Mesenchymal stem cell (in vitro differentiated cells and primary cell): ENCODE results near the gene CXCR3.

Experiments
- DNase-seq: peaks from one replicate; pipeline ENCODE4 v3.0.0-alpha.2; 2013
- H2AFZ ChIP-seq: one replicate; pipeline ENCODE4 v1.6.1; 2013; ENCODE audit warnings: low read depth, mild to moderate bottlenecking, control low read depth, inconsistent platforms, low read length, moderate library complexity
- H2AK5ac ChIP-seq: 2 replicates; pipeline ENCODE4 v1.6.1; 2013; ENCODE audit warnings: low read length, moderate library complexity, mild to moderate bottlenecking, inconsistent platforms; ENCODE audit not compliant: severe bottlenecking
- H2BK120ac ChIP-seq: one replicate; pipeline ENCODE4 v1.6.1; 2013; ENCODE audit warnings: low read depth, mild to moderate bottlenecking, inconsistent platforms, low read length, moderate library complexity
- H2BK12ac ChIP-seq, 2 experiments: one replicate each; pipeline ENCODE4 v1.6.1; 2013; ENCODE audit warnings: inconsistent platforms in 2 of 2, low read length in 2 of 2, mild to moderate bottlenecking in 2 of 2, moderate library complexity in 2 of 2, control low read depth in 1 of 2
- H2BK15ac ChIP-seq: one replicate; pipeline ENCODE4 v1.6.1; 2013; ENCODE audit warnings: mild to moderate bottlenecking, low read depth, inconsistent platforms; ENCODE audit not compliant: poor library complexity, severe bottlenecking
- H2BK5ac ChIP-seq: 2 replicates; pipeline ENCODE4 v1.6.1; 2013; ENCODE audit warnings: low read depth, mild to moderate bottlenecking, low read length, control low read depth, inconsistent platforms; ENCODE audit not compliant: poor library complexity, severe bottlenecking
- H3K14ac ChIP-seq, 2 experiments: one replicate each; pipeline ENCODE4 v1.6.1; 2013; ENCODE audit warnings: inconsistent platforms in 2 of 2, low read length in 2 of 2, control low read depth in 1 of 2, mild to moderate bottlenecking in 1 of 2, moderate library complexity in 1 of 2
- H3K18ac ChIP-seq, 2 experiments: one replicate each; pipeline ENCODE4 v1.6.1; 2013; ENCODE audit warnings: inconsistent platforms in 2 of 2, low read length in 2 of 2, control low read depth in 1 of 2, low read depth in 1 of 2, mild to moderate bottlenecking in 1 of 2
- H3K23ac ChIP-seq, 2 experiments: one replicate each; pipeline ENCODE4 v1.6.1; 2013; ENCODE audit warnings: inconsistent platforms in 2 of 2, low read length in 2 of 2, mild to moderate bottlenecking in 2 of 2, moderate library complexity in 2 of 2, control low read depth in 1 of 2
- H3K27ac ChIP-seq: 2 replicates; pipeline ENCODE4 v1.5.1; 2013; ENCODE audit warnings: mild to moderate bottlenecking, moderate library complexity, low read length, control low read depth, inconsistent platforms; ENCODE audit not compliant: poor library complexity, severe bottlenecking
- H3K27me3 ChIP-seq, 2 experiments: 2 replicates each; pipeline versions ENCODE4 v1.6.1 to v1.7.0; 2013; ENCODE audit warnings: low read length in 2 of 2, mild to moderate bottlenecking in 2 of 2, moderate library complexity in 2 of 2, control low read depth in 1 of 2, inconsistent platforms in 1 of 2; ENCODE audit not compliant: control insufficient read depth in 1 of 2, insufficient read depth in 1 of 2
- H3K36me3 ChIP-seq, 2 experiments: 2 replicates each; pipeline versions ENCODE4 v1.6.1 to v1.7.0; 2013; ENCODE audit warnings: low read length in 2 of 2, control low read depth in 1 of 2, inconsistent platforms in 1 of 2, low read depth in 1 of 2, mild to moderate bottlenecking in 1 of 2; ENCODE audit not compliant: insufficient read depth in 2 of 2, control insufficient read depth in 1 of 2
- H3K4ac ChIP-seq, 2 experiments: one replicate each; pipeline ENCODE4 v1.6.1; 2013; ENCODE audit warnings: inconsistent platforms in 2 of 2, low read length in 2 of 2, mild to moderate bottlenecking in 2 of 2, moderate library complexity in 2 of 2, control low read depth in 1 of 2, low read depth in 1 of 2
- H3K4me1 ChIP-seq: 2 replicates; pipeline ENCODE4 v1.6.1; 2013; ENCODE audit warnings: low read depth, low read length, control low read depth; ENCODE audit not compliant: control insufficient read depth, insufficient read depth
- H3K4me2 ChIP-seq: 2 replicates; pipeline ENCODE4 v1.6.1; 2013; ENCODE audit warnings: low read length, mild to moderate bottlenecking, inconsistent platforms; ENCODE audit not compliant: poor library complexity, severe bottlenecking
- H3K4me3 ChIP-seq, 2 experiments: 2 replicates each; pipeline versions ENCODE4 v1.5.1 to v1.7.0; 2013; ENCODE audit warnings: low read length in 2 of 2, mild to moderate bottlenecking in 2 of 2, control low read depth in 1 of 2, low read depth in 1 of 2; ENCODE audit not compliant: insufficient read depth in 1 of 2
- H3K79me1 ChIP-seq: replicated peaks from 2 replicates; pipeline ENCODE4 v1.6.1; 2013; ENCODE audit warnings: mild to moderate bottlenecking, control low read depth, low read length, inconsistent platforms; ENCODE audit not compliant: poor library complexity, severe bottlenecking
- H3K9ac ChIP-seq: 2 replicates; pipeline ENCODE4 v1.7.0; 2013; ENCODE audit warnings: mild to moderate bottlenecking, low read length, moderate library complexity
- H3K9me3 ChIP-seq: 2 replicates; pipeline ENCODE4 v1.7.0; 2013; ENCODE audit warnings: mild to moderate bottlenecking, low read length; ENCODE audit not compliant: control insufficient read depth
- H4K8ac ChIP-seq: one replicate; pipeline ENCODE4 v1.6.1; 2013; ENCODE audit warnings: inconsistent platforms, mild to moderate bottlenecking, low read length, moderate library complexity
- H4K91ac ChIP-seq: one replicate; pipeline ENCODE4 v1.6.1; 2013; ENCODE audit warnings: mild to moderate bottlenecking, low read length, inconsistent platforms
- WGBS: methylation state at CpG from one replicate; pipeline ENCODE4 v1.1.7; 2013; ENCODE audit warnings: mixed read lengths; 5-methylcytosine and 5-hydroxymethylcytosine counted together

CXCR3 gene

DNA sequence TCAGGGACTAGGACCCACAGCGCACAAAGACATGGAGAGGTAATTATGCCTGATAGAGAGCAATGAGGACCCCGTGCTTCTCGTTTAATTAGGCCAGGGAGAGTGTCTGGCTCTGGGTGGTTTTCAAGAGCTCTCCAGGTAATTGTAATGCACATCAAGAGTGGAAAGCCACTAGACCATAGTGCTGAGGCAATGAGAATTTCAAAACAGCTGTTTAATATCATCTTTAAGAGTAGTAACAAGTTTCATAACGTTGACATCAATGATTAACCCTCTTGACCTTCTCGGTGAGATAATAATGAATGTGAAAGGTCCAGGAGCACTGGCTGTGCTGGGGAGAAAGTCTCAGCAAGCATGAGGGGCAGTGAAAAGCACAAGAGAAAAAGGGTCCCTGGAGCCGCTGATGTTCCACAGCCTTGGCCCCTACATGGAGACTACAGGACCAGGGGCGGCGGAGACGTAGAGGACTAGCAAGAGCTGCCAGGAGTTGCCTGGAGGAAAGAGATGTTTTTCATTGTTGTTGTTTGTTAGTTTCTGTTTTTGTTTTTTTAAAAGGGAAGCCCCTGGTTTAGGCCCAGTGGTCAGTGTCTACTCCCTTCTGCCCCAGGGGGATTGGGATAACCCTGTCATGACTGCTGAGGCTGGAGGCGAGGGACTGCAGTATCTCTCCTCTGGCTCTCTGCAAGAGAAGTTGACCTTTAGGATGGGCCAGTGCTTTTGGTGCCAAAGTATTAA lies 14.8 kb upstream of the CXCR3 start:
- 89% methylated on average over 9 of the region's 10 CpGs for WGBS
- DNase-seq = no peak
- no peak overlapping the region for H2BK120ac ChIP-seq
- H3K14ac ChIP-seq = no peak overlapping the region
- H3K4me1 ChIP-seq = peaks cover 3% of the 10 kb centered on the region
- no peak overlapping the region for H3K23ac ChIP-seq
- no peak overlapping the region for H3K18ac ChIP-seq
- no peak overlapping the region for H2AFZ ChIP-seq
- H3K9me3 ChIP-seq = no peaks in the 10 kb centered on the region
- no peak overlapping the region for H4K8ac ChIP-seq
- H2BK15ac ChIP-seq = no peak overlapping the region
- H3K27me3 ChIP-seq = peaks cover 0 to 2% of the 10 kb centered on the region in 2 experiments
- no peak overlapping the region for H3K4me3 ChIP-seq
- no peaks in the 10 kb centered on the region for H3K79me1 ChIP-seq
- no peak overlapping the region for H2AK5ac ChIP-seq
- no peak overlapping the region for H3K27ac ChIP-seq
- H3K4ac ChIP-seq = no peak overlapping the region
- H3K9ac ChIP-seq = no peak overlapping the region
- H3K4me2 ChIP-seq = no peak overlapping the region
- no peak overlapping the region for H4K91ac ChIP-seq
- H2BK12ac ChIP-seq = no peak overlapping the region
- H2BK5ac ChIP-seq = no peak overlapping the region
- H3K36me3 ChIP-seq = no peaks in the 10 kb centered on the region

- Histone ChIP-seq H3K4me3 (no peak overlapping the region), H4K91ac (no peak overlapping the region), H2AK5ac (no peak overlapping the region), H2AFZ (no peak overlapping the region), H3K4me2 (no peak overlapping the region), H2BK5ac (no peak overlapping the region), H3K4me1 (peaks cover 3% of the 10 kb centered on the region), H3K4ac (no peak overlapping the region), H3K9me3 (no peaks in the 10 kb centered on the region), H3K79me1 (no peaks in the 10 kb centered on the region), H2BK120ac (no peak overlapping the region), H3K27ac (peak overlapping the region; percentile 45), H3K9ac (no peak overlapping the region), H3K18ac (no peak overlapping the region), H3K36me3 (peaks cover 0 to 3% of the 10 kb centered on the region in 2 experiments), H4K8ac (no peak overlapping the region), H2BK12ac (no peak overlapping the region), H3K27me3 (peaks cover 0 to 5% of the 10 kb centered on the region in 2 experiments), H2BK15ac (no peak overlapping the region), H3K23ac (no peak overlapping the region), H3K14ac (no peak overlapping the region)
- no CpG with 5 or more reads among the region's 2 CpGs for WGBS
- DNase-seq = no peak
Measured at GRCh38 chrX:71629467-71629866, 11.2 kb upstream of the CXCR3 start.

DNA sequence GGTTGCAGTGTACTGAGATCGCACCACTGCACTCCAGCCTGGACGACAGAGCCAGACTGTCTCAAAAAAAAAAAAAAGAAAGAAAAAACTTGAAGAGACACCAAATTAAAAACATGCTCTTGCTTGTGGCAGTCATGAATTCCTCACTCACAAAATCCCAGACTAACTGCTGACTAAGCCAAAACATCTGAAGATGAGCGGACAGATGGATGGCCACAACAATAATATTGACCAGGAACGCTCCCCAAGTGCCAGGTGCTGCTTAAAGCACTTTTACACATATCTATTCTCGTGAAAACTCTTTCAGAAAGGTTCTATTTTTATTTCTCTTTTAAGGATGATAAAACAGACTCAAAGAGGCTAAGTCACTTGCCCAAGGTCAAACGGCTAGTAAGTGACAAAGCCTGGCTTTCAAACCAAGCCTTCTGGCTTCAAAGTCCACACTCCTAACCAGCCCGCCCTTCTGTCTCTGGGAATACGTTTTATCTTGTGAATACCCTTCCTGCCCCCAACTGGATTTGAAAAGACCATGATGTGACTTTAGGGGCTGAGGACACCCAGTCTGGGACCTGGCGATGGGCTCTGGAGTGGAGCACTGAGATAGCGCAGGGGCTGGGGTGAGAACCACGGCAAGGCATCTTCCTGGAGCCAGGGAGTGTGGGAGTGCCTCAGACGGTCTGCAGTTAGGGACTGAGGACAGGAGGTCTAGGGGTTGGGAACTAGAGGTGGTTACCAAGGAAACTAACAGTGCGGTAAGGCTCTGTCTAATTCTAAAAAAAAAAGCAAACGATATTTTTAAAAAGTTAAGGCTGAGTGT lies 9.5 kb upstream of the CXCR3 start:
- H2BK120ac ChIP-seq = no peak overlapping the region
- no peak overlapping the region for H4K8ac ChIP-seq
- peak overlapping the region; percentile 40 for H2BK15ac ChIP-seq
- H3K4me2 ChIP-seq = no peak overlapping the region
- no peak for DNase-seq
- H3K14ac ChIP-seq = no peak overlapping the region
- no peak overlapping the region for H2BK5ac ChIP-seq
- H4K91ac ChIP-seq = no peak overlapping the region
- no peak overlapping the region for H3K23ac ChIP-seq
- H2AFZ ChIP-seq = no peak overlapping the region
- 88% methylated on average over 9 of the region's 14 CpGs for WGBS
- H3K79me1 ChIP-seq = peaks cover 1% of the 10 kb centered on the region
- H3K4me1 ChIP-seq = peaks cover 6% of the 10 kb centered on the region
- no peaks in the 10 kb centered on the region for H3K9me3 ChIP-seq
- peaks cover 0 to 7% of the 10 kb centered on the region in 2 experiments for H3K36me3 ChIP-seq
- no peak overlapping the region for H2AK5ac ChIP-seq
- peaks cover 0 to 5% of the 10 kb centered on the region in 2 experiments for H3K27me3 ChIP-seq
- no peak overlapping the region for H3K9ac ChIP-seq
- no peak overlapping the region for H3K4ac ChIP-seq
- H3K18ac ChIP-seq = no peak overlapping the region
- H3K4me3 ChIP-seq = no peak overlapping the region
- H3K27ac ChIP-seq = no peak overlapping the region
- H2BK12ac ChIP-seq = no peak overlapping the region

GRCh38 chrX:71626576-71626975 lies 8.3 kb upstream of the CXCR3 start:
- no peak overlapping the region for H2BK5ac ChIP-seq
- no peak overlapping the region for H2BK15ac ChIP-seq
- H3K79me1 ChIP-seq = peaks cover 1% of the 10 kb centered on the region
- H3K9me3 ChIP-seq = no peaks in the 10 kb centered on the region
- DNase-seq = no peak
- no peak overlapping the region for H3K4me3 ChIP-seq
- 87% methylated on average over 6 of the region's 6 CpGs for WGBS
- H3K4me2 ChIP-seq = no peak overlapping the region
- no peak overlapping the region for H3K4ac ChIP-seq
- H2BK120ac ChIP-seq = no peak overlapping the region
- H4K8ac ChIP-seq = no peak overlapping the region
- H4K91ac ChIP-seq = no peak overlapping the region
- H3K27me3 ChIP-seq = peaks cover 0 to 5% of the 10 kb centered on the region in 2 experiments
- H2AFZ ChIP-seq = no peak overlapping the region
- no peak overlapping the region for H2BK12ac ChIP-seq
- H3K14ac ChIP-seq = no peak overlapping the region
- peaks cover 11% of the 10 kb centered on the region for H3K4me1 ChIP-seq
- H3K9ac ChIP-seq = no peak overlapping the region
- peaks cover 0 to 7% of the 10 kb centered on the region in 2 experiments for H3K36me3 ChIP-seq
- no peak overlapping the region for H3K23ac ChIP-seq
- H2AK5ac ChIP-seq = no peak overlapping the region
- no peak overlapping the region for H3K27ac ChIP-seq
- no peak overlapping the region for H3K18ac ChIP-seq
